Hepatocyte (in vitro differentiated cells): ENCODE measurements around the gene RACK1. TPM values are rescaled to one million over a fixed set of nuclear protein-coding genes. Genes with fewer than 3 reads are reported as not detected.

Source experiments
- DNase-seq: peaks from one replicate; pipeline ENCODE4 v3.0.0-alpha.2; 2016; ENCODE audit warnings: low spot score
- H2AFZ ChIP-seq: fragments of 200-600 bp; sonication (generic); 2 replicates; pipeline ENCODE4 v1.6.0; 2016; ENCODE audit warnings: antibody characterized with exemption, mild to moderate bottlenecking
- H3K27ac ChIP-seq: fragments of 200-600 bp; sonication (generic); 2 replicates; pipeline ENCODE4 v1.5.1; 2016; ENCODE audit warnings: mild to moderate bottlenecking
- H3K27me3 ChIP-seq: fragments of 200-600 bp; sonication (generic); 2 replicates; pipeline ENCODE4 v1.6.1; 2016
- H3K36me3 ChIP-seq: fragments of 200-600 bp; sonication (generic); replicated peaks from 2 replicates; pipeline ENCODE4 v1.5.1; 2016; ENCODE audit warnings: low read depth; ENCODE audit not compliant: insufficient read depth
- H3K4me1 ChIP-seq: fragments of 200-600 bp; sonication (generic); 2 replicates; pipeline ENCODE4 v1.5.1; 2016; ENCODE audit warnings: mild to moderate bottlenecking, moderate library complexity; ENCODE audit not compliant: insufficient read depth
- H3K4me2 ChIP-seq: fragments of 200-600 bp; sonication (generic); 2 replicates; pipeline ENCODE4 v1.6.0; 2016
- H3K4me3 ChIP-seq: fragments of 200-600 bp; sonication (generic); 2 replicates; pipeline ENCODE4 v1.5.1; 2016; ENCODE audit warnings: mild to moderate bottlenecking
- H3K79me2 ChIP-seq: fragments of 200-600 bp; sonication (generic); 2 replicates; pipeline ENCODE4 v1.6.0; 2017; ENCODE audit warnings: mild to moderate bottlenecking
- H3K9me2 ChIP-seq: fragments of 200-600 bp; sonication (generic); replicated peaks from 2 replicates; pipeline ENCODE4 v1.6.0; 2017; ENCODE audit warnings: mild to moderate bottlenecking; ENCODE audit not compliant: insufficient read depth
- H3K9me3 ChIP-seq: fragments of 200-600 bp; sonication (generic); 2 replicates; pipeline ENCODE4 v1.5.1; 2016; ENCODE audit warnings: low read depth, mild to moderate bottlenecking
- H4K20me1 ChIP-seq: fragments of 200-600 bp; sonication (generic); 2 replicates; pipeline ENCODE4 v1.6.0; 2016; ENCODE audit warnings: mild to moderate bottlenecking; ENCODE audit not compliant: insufficient read depth, poor library complexity, severe bottlenecking
- EZH2 ChIP-seq: fragments of 200-600 bp; sonication (generic); IDR thresholded peaks from 2 replicates; pipeline ENCODE4 v1.6.1; 2016; ENCODE audit warnings: antibody characterized with exemption, mild to moderate bottlenecking, borderline replicate concordance
- EZH2phosphoT487 ChIP-seq: fragments of 200-600 bp; sonication (generic); IDR thresholded peaks from one replicate; pipeline ENCODE4 v1.6.1; 2018; ENCODE audit warnings: antibody characterized with exemption, mild to moderate bottlenecking, low read depth, moderate library complexity; ENCODE audit not compliant: unreplicated experiment, severe bottlenecking
- WGBS: methylation state at CpG from one replicate; pipeline ENCODE4 v1.1.6; 2016; ENCODE audit warnings: low lambda C conversion rate; ENCODE audit errors: missing lambda C conversion rate; 5-methylcytosine and 5-hydroxymethylcytosine counted together
- polyA plus RNA-seq: library from polyadenylated mRNA; unstranded; fragments of >200 nt; fragmentation: Nextera tagmentation; extraction: Ambion mirVana; gene quantifications from 2 replicates; pipeline ENCODE4 v1.2.1, GENCODE V29; 2016
- total RNA-seq: library from RNA; depleted of rRNA; stranded (reverse); fragments of >200 nt; gene quantifications from 2 replicates; pipeline ENCODE4 v1.2.3, GENCODE V29; 2014
- TF ChIP-seq, protein P1 (sequence below): fragments of 200-600 bp; sonication (generic); IDR thresholded peaks from 2 replicates; pipeline ENCODE4 v1.5.1; 2016; ENCODE audit warnings: antibody characterized with exemption, mild to moderate bottlenecking; ENCODE audit not compliant: poor library complexity

The RACK1 gene
- total and polyA plus RNA-seq, 2 experiments from 2014 or later: 680 to 2,199 TPM

DNA sequence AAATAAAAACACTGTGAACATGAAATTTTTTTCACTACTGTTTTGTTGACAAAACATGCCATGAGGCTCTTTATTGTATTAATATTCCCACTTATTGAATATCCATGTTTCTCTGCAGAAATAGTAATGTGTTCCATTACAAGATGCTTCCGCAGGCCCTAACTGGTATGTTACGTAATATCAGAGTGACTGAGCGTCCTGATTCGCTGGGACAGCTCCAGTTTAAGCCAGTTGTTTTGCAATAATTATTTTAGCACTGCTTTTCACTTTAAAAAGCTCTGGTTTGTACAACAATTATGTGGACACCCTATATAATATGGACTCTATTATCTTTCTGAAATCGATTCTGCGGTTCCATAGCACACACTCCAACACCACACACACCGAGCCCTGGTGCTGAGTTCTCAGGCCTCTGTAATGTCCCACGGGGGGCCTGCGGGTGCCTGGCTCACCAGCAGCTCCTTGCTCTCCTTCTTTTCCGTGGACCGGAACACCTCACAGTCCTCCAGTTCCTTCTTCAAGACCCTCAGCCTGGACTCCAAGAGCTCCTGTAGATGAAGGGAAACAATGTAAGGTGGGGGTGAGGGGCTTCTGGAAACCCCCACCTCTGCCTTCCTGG, 40.5 kb downstream of the RACK1 start:
- H4K20me1 ChIP-seq: no peaks in the 10 kb centered on the region
- no peak overlapping the region for H3K4me3 ChIP-seq
- peaks cover 30% of the 10 kb centered on the region for H3K27me3 ChIP-seq
- H3K4me1 ChIP-seq: peaks cover 20% of the 10 kb centered on the region
- DNase-seq: no peak
- no peaks in the 10 kb centered on the region for H3K36me3 ChIP-seq
- H2AFZ ChIP-seq: no peak overlapping the region
- TF ChIP-seq, protein P1, sequence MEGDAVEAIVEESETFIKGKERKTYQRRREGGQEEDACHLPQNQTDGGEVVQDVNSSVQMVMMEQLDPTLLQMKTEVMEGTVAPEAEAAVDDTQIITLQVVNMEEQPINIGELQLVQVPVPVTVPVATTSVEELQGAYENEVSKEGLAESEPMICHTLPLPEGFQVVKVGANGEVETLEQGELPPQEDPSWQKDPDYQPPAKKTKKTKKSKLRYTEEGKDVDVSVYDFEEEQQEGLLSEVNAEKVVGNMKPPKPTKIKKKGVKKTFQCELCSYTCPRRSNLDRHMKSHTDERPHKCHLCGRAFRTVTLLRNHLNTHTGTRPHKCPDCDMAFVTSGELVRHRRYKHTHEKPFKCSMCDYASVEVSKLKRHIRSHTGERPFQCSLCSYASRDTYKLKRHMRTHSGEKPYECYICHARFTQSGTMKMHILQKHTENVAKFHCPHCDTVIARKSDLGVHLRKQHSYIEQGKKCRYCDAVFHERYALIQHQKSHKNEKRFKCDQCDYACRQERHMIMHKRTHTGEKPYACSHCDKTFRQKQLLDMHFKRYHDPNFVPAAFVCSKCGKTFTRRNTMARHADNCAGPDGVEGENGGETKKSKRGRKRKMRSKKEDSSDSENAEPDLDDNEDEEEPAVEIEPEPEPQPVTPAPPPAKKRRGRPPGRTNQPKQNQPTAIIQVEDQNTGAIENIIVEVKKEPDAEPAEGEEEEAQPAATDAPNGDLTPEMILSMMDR: no peak
- TF ChIP-seq EZH2 (no peak), EZH2phosphoT487 (no peak)
- H3K9me2 ChIP-seq: no peaks in the 10 kb centered on the region
- peak overlapping the region; percentile 100 for H3K4me2 ChIP-seq
- no peak overlapping the region for H3K27ac ChIP-seq
- no peaks in the 10 kb centered on the region for H3K79me2 ChIP-seq
- 74% methylated on average over 11 of the region's 11 CpGs for WGBS
- no peaks in the 10 kb centered on the region for H3K9me3 ChIP-seq

DNA sequence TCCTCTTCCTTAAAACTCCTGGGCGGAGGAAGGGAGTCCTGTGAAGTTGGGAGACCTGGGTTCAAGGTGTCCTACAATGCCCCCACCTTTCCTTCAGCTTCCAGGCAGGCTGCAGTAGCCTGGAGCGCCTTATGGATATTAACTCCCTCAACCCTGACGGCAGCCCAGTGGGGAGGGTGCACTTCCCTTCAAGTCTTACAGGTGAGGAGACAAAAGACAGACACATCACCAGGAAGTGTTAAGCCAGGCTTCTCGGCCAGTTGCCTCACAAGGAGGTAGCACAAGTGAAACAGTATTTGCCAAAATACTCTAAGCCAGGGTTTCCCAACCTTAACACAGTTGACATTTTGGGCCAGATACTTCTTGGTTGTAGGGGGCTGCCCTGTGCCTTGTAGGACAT, 42.9 kb downstream of the RACK1 start:
- Histone ChIP-seq H3K4me2 (no peak overlapping the region), H3K27me3 (peaks cover 29% of the 10 kb centered on the region), H3K4me3 (no peak overlapping the region), H3K9me3 (no peaks in the 10 kb centered on the region), H3K9me2 (no peaks in the 10 kb centered on the region), H4K20me1 (no peaks in the 10 kb centered on the region), H3K36me3 (no peaks in the 10 kb centered on the region), H3K27ac (no peak overlapping the region), H3K4me1 (peaks cover 17% of the 10 kb centered on the region), H3K79me2 (no peaks in the 10 kb centered on the region), H2AFZ (no peak overlapping the region)
- no peak for TF ChIP-seq EZH2phosphoT487
- TF ChIP-seq EZH2: no peak
- TF ChIP-seq, protein P1: no peak
- no peak for DNase-seq
- WGBS: 48% methylated on average over 4 of the region's 4 CpGs

DNA sequence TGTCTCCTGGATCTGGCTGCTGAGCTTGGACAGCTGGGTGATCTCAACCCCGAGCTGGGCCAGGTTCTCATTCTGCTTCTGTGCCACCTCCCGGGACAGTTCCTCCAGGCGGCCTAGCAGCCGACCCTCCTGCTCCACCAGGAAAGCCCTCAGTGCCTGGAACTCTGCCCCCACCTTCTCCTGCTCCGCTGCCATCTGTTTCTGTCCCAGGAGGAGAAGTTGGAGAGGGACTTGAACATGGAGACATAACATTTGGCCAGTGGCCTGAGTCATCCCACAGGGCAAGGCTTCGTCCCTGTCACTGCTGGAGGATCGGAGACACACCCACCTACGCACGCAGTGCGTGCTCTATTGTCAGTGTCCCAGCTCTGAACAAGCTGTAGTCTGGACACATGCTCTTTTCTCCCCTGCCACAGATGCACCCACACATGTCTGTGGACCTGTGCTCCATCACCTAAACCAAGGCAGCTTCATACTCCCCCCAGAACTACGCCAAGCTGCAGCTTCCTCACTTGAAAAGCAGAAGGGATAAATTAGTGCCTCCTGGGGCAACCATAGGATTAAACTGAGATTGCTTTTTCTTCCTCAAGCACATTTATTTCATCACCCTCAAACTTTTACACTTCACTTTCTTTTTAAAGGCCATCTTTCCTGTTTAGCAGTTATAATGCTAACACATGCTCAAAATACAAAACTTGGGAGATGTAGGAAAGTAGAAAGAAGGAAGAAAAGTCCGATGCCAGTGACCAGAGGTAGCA, 43.6 kb downstream of the RACK1 start:
- TF ChIP-seq, protein P1: no peak
- no peak for TF ChIP-seq EZH2phosphoT487
- no peak for TF ChIP-seq EZH2

More for the DNA sequence above, 43.6 kb downstream of the RACK1 start:
- no peak overlapping the region for H3K4me2 ChIP-seq
- H3K4me3 ChIP-seq: no peak overlapping the region
- no peaks in the 10 kb centered on the region for H3K9me2 ChIP-seq
- 76% methylated on average over 12 of the region's 12 CpGs for WGBS
- H3K4me1 ChIP-seq: peaks cover 9% of the 10 kb centered on the region
- no peaks in the 10 kb centered on the region for H3K36me3 ChIP-seq
- H3K79me2 ChIP-seq: no peaks in the 10 kb centered on the region
- H3K9me3 ChIP-seq: no peaks in the 10 kb centered on the region
- no peak for DNase-seq
- no peak overlapping the region for H2AFZ ChIP-seq
- no peaks in the 10 kb centered on the region for H4K20me1 ChIP-seq
- H3K27me3 ChIP-seq: peaks cover 23% of the 10 kb centered on the region
- H3K27ac ChIP-seq: no peak overlapping the region
